Left lung (tissue), 10 donors: ENCODE measurements around the gene ZNF273. TPM values are rescaled to one million over a fixed set of nuclear protein-coding genes. Genes with fewer than 3 reads are reported as not detected.
A peak's percentile ranks its signal among the peaks of the same experiment; 100 is the strongest.

Experiments
- ATAC-seq: fragments of 200-7000 bp; cut with Tn5 transposase; one replicate; pipeline ENCODE4 v1.9.1; 2020; ENCODE audit warnings: moderate library complexity
- DNase-seq, 4 donors: peaks; one replicate each; pipeline ENCODE4 v3.0.0-alpha.2; 2013 to 2020
- H3K27ac ChIP-seq, 2 donors: fragments of 200-600 bp; sonication (generic) in 1 of 2; one replicate each; pipeline versions ENCODE4 v1.5.0 to v1.8.0; 2020 to 2021
- H3K27me3 ChIP-seq, 2 donors: fragments of 200-600 bp; sonication (generic) in 1 of 2; one replicate each; pipeline versions ENCODE4 v1.5.0 to v1.8.0; 2020 to 2021
- H3K36me3 ChIP-seq, 2 donors: fragments of 200-600 bp; sonication (generic) in 1 of 2; one replicate each; pipeline versions ENCODE4 v1.5.0 to v1.8.0; 2020 to 2021
- H3K4me1 ChIP-seq, 2 donors: fragments of 200-600 bp; one replicate each; pipeline ENCODE4 v1.8.0; 2021
- H3K4me3 ChIP-seq, 2 donors: fragments of 200-600 bp; sonication (generic) in 1 of 2; one replicate each; pipeline versions ENCODE4 v1.5.0 to v1.8.0; 2020 to 2021; ENCODE audit warnings: mild to moderate bottlenecking in 1 of 2
- H3K9me3 ChIP-seq, 2 donors: fragments of 200-600 bp; sonication (generic) in 1 of 2; one replicate each; pipeline versions ENCODE4 v1.5.0 to v1.8.0; 2020 to 2021
- intact Hi-C, 2 donors: fragments of 100-400 bp; cut with DNase I; formaldehyde crosslinking; loops; one replicate each; pipeline versions ENCODE4 v1.11.2 to v1.14.2; 2022
- polyA plus RNA-seq, 6 donors: library from polyadenylated mRNA; unstranded; fragments of 120-200 nt; gene quantifications; one replicate each; pipeline ENCODE4 v1.2.1, GENCODE V29; 2013; ENCODE audit not compliant: insufficient read length in 6 of 6
- total RNA-seq, 2 donors: library from RNA; stranded (reverse); fragmentation: NEBNext Ultra II Directional; extraction: Animal tissue kit (Norgen Biotek cat#: 25700); gene quantifications; one replicate each; pipeline ENCODE4 v1.2.1, GENCODE V29; 2021
- TF ChIP-seq, protein P1 (sequence below), 2 donors: fragments of 200-600 bp; sonication (generic) in 1 of 2; IDR thresholded peaks; one replicate each; pipeline versions ENCODE4 v1.5.0 to v1.8.0; 2021; ENCODE audit warnings: antibody characterized with exemption in 2 of 2
- donor health status: DM: no; HTN: yes; CAD: no.
- donor health status: DM: no; HTN: no; CAD: no.

ZNF273 gene
- total and polyA plus RNA-seq, 8 donors = 5.0 to 16.7 (median 13.3) TPM

DNA sequence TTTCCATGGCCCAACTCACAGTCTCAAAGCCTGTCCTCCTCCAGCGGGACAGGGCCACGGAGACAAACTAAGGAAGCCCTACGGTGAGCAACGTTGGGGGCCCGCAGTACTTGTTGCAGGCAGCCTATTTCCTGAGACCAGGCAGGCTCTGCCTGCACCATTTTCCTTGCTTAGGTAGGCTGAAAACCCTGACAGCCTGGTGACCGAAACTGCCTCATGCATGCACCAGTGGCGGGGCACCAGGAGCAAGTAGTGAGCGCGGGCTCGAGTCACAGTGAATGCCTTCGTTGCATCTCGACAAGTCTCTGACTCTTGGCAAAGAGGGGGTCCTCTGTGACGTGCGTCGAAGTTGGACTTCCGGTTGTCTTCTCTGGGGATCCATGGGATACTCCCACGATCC lies 23.3 kb upstream of the ZNF273 start:
- peaks cover 3 to 68% of the 10 kb centered on the region in 2 donors for H3K27me3 ChIP-seq
- DNase-seq (no peak), ATAC-seq (no peak)
- intact Hi-C loops = no loop called here
- H3K36me3 ChIP-seq = no peaks in the 10 kb centered on the region
- no peak overlapping the region for H3K27ac ChIP-seq
- TF ChIP-seq, protein P1, sequence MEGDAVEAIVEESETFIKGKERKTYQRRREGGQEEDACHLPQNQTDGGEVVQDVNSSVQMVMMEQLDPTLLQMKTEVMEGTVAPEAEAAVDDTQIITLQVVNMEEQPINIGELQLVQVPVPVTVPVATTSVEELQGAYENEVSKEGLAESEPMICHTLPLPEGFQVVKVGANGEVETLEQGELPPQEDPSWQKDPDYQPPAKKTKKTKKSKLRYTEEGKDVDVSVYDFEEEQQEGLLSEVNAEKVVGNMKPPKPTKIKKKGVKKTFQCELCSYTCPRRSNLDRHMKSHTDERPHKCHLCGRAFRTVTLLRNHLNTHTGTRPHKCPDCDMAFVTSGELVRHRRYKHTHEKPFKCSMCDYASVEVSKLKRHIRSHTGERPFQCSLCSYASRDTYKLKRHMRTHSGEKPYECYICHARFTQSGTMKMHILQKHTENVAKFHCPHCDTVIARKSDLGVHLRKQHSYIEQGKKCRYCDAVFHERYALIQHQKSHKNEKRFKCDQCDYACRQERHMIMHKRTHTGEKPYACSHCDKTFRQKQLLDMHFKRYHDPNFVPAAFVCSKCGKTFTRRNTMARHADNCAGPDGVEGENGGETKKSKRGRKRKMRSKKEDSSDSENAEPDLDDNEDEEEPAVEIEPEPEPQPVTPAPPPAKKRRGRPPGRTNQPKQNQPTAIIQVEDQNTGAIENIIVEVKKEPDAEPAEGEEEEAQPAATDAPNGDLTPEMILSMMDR (IDR thresholded peaks at IDR 0.05) = no peak
- H3K4me3 ChIP-seq = no peak overlapping the region
- H3K9me3 ChIP-seq = peaks cover 0 to 30% of the 10 kb centered on the region in 2 donors
- peaks cover 0 to 4% of the 10 kb centered on the region in 2 donors for H3K4me1 ChIP-seq

DNA sequence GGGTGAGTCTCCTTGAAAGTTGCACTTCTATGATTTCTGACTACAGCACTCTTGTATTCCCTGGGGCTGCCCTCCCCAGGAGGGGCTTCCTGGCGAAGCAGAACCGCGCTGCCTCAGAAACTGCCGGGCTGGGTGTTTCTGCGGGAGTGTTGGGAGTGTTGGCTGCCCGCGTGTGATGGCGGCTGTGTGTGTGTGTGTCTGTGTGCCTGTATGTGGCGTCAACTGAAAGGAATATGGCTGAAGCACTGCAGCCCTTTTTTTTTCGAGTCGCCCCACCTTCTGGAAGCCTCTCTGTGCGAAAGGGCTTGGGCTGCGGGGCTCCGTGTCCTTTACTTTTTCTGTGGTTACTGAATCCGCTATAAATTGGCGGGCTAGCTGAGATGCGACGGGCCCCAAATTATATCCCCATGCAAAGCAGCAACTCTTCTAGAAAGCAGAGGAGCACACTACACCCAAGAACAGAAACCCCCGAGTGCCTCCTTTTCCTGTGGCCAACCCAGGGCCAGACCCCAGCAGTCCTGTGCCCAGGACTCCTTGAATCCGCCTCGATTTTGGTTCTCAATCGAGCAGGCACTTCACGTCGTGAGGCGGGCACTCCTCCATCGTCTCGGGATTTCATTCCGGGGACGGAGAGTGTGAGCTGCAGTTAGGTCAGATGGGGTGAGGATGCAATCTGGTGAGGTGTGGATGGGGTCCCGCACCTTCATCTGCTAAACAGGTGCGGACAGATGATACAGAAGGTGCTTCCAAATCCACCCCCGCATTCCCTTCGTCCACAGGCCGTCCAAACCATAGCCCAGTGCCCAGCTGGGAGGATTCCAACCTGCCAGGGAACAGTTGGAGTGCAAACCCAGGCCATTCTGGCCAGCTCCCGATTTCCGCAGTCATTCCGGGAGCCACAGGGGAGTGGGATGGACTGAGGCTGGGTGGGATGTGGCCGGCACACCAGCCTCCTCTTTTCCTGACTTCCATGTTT lies 22.5 kb upstream of the ZNF273 start:
- no peak overlapping the region for H3K4me3 ChIP-seq
- TF ChIP-seq, protein P1 (IDR thresholded peaks at IDR 0.05) = no peak
- no peak for ATAC-seq
- H3K27me3 ChIP-seq = peaks cover 3 to 62% of the 10 kb centered on the region in 2 donors
- H3K4me1 ChIP-seq = peaks cover 0 to 4% of the 10 kb centered on the region in 2 donors
- DNase-seq = no peak
- peaks cover 0 to 25% of the 10 kb centered on the region in 2 donors for H3K9me3 ChIP-seq
- no peaks in the 10 kb centered on the region for H3K36me3 ChIP-seq
- H3K27ac ChIP-seq = no peak overlapping the region
- intact Hi-C loops = no loop called here

DNA sequence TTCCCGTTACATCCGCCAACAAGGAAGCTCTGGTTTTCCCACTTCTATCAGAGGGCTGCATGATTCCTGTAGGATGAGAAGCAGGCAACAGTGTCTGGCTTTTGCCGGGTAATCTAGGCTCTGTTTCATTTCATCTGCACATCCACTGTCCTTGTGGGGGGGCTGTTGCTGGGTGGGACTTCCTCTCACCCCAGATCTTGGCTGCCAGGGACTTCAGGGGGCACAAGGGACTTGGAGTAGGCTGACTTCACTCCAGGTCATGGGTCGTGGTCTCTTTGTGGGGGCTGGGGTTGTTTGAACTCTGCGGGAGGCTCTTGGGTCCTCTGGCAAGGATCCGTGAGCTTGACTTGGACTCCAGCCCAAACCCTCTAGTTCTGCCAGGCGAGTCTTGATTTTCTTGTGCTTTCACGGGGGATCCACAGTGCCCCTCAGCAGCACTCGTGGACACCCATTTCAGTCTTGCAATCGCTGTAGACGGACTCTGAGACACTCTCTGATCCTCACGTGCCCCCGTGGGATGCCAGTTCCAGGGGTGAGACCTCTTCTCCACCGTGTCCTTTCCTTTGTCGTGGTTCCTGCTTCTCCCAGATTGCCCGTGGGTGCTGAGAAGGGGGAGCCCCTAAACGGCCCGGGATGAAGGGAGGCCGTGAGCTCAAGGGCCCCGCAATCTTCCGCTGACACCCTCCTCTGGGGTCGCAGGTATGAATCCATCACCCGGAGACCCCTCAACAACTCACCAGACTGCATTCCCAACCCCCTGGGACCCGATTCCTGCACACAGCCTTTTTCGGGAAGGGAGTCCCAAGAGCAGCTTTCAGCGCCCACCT lies 21.4 kb upstream of the ZNF273 start:
- Histone ChIP-seq H3K27ac (no peak overlapping the region), H3K36me3 (no peaks in the 10 kb centered on the region), H3K27me3 (peaks cover 3 to 54% of the 10 kb centered on the region in 2 donors), H3K9me3 (peaks cover 0 to 25% of the 10 kb centered on the region in 2 donors), H3K4me3 (no peak overlapping the region), H3K4me1 (peaks cover 0 to 4% of the 10 kb centered on the region in 2 donors)
- DNase-seq (no peak), ATAC-seq (no peak)
- TF ChIP-seq, protein P1 (IDR thresholded peaks at IDR 0.05) = no peak
- intact Hi-C loops = no loop called here

GRCh38 chr7:64882341-64883112 lies 20.5 kb upstream of the ZNF273 start:
- TF ChIP-seq, protein P1 (IDR thresholded peaks at IDR 0.05) = no peak
- intact Hi-C loops = no loop called here
- no peaks in the 10 kb centered on the region for H3K36me3 ChIP-seq
- peak overlapping the region; percentile 23 to 36 for H3K4me3 ChIP-seq
- ATAC-seq = peak; percentile 89
- no peak overlapping the region for H3K27ac ChIP-seq
- H3K9me3 ChIP-seq = peaks cover 0 to 25% of the 10 kb centered on the region in 2 donors
- peaks cover 0 to 4% of the 10 kb centered on the region in 2 donors for H3K4me1 ChIP-seq
- DNase-seq = peak; percentile 31 to 86 (median 48)
- H3K27me3 ChIP-seq = peaks cover 3 to 54% of the 10 kb centered on the region in 2 donors
